Osteocyte (in vitro differentiated cells): ENCODE results near the gene DISP3. TPM values are rescaled to one million over a fixed set of nuclear protein-coding genes. Genes with fewer than 3 reads are reported as not detected.

ENCODE experiments used
- DNase-seq: peaks from one replicate; pipeline ENCODE4 v3.0.0; 2021; ENCODE audit warnings: mixed read lengths; ENCODE audit not compliant: unreplicated experiment; ENCODE audit errors: extremely low spot score
- H3K27ac Mint-ChIP-seq: one replicate; pipeline ENCODE4 v1.8.0; 2021; ENCODE audit warnings: mild to moderate bottlenecking, mixed read lengths; ENCODE audit not compliant: unreplicated experiment
- H3K27me3 Mint-ChIP-seq: one replicate; pipeline ENCODE4 v1.8.0; 2021; ENCODE audit warnings: mixed read lengths; ENCODE audit not compliant: unreplicated experiment
- H3K36me3 Mint-ChIP-seq: one replicate; pipeline ENCODE4 v1.8.0; 2021; ENCODE audit warnings: mixed read lengths; ENCODE audit not compliant: unreplicated experiment
- H3K4me1 Mint-ChIP-seq: one replicate; pipeline ENCODE4 v1.8.0; 2021; ENCODE audit warnings: mixed read lengths; ENCODE audit not compliant: unreplicated experiment
- H3K4me3 Mint-ChIP-seq: one replicate; pipeline ENCODE4 v1.8.0; 2021; ENCODE audit warnings: mild to moderate bottlenecking, moderate library complexity, mixed read lengths; ENCODE audit not compliant: unreplicated experiment
- H3K9me3 Mint-ChIP-seq: one replicate; pipeline ENCODE4 v1.8.0; 2021; ENCODE audit warnings: mixed read lengths; ENCODE audit not compliant: unreplicated experiment
- total RNA-seq: library from RNA; stranded (reverse); gene quantifications from 2 replicates; pipeline ENCODE4 v1.2.1, GENCODE V29; 2021
- TF ChIP-seq, protein P1 (sequence below): fragments of 200-600 bp; sonication (generic); IDR thresholded peaks from 2 replicates; pipeline ENCODE4 v1.5.0; 2021; ENCODE audit warnings: antibody characterized with exemption, mild to moderate bottlenecking, moderate library complexity

DISP3 gene
- total RNA-seq, 1 donor from 2014 or later = 0.43 TPM

DNA sequence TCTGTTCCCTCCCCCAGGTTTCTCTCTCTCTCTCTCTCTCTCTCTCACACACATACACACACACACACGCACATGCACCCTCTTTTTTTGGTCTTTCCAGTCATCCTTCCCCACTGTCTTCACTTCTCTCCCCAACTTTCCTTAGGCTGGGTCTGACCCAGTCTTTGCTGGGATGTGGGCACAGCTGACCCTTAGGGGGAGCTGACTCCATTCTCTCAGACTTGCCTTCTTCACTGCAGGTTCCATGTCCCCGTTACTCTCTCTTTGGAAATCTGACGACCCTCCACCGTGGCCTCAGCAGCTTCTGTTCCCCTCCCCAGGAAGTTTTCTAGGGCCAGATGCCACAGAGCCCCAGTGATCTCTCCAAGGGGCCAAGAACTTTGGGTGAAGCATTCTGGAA lies 2.1 kb downstream of the DISP3 start:
- peaks cover 4% of the 10 kb centered on the region for H3K4me1 Mint-ChIP-seq
- no peak for DNase-seq
- peaks cover 26% of the 10 kb centered on the region for H3K27me3 Mint-ChIP-seq
- no peaks in the 10 kb centered on the region for H3K9me3 Mint-ChIP-seq
- H3K4me3 Mint-ChIP-seq = peak overlapping the region; percentile 42
- H3K36me3 Mint-ChIP-seq = no peaks in the 10 kb centered on the region
- no peak overlapping the region for H3K27ac Mint-ChIP-seq
- TF ChIP-seq, protein P1, sequence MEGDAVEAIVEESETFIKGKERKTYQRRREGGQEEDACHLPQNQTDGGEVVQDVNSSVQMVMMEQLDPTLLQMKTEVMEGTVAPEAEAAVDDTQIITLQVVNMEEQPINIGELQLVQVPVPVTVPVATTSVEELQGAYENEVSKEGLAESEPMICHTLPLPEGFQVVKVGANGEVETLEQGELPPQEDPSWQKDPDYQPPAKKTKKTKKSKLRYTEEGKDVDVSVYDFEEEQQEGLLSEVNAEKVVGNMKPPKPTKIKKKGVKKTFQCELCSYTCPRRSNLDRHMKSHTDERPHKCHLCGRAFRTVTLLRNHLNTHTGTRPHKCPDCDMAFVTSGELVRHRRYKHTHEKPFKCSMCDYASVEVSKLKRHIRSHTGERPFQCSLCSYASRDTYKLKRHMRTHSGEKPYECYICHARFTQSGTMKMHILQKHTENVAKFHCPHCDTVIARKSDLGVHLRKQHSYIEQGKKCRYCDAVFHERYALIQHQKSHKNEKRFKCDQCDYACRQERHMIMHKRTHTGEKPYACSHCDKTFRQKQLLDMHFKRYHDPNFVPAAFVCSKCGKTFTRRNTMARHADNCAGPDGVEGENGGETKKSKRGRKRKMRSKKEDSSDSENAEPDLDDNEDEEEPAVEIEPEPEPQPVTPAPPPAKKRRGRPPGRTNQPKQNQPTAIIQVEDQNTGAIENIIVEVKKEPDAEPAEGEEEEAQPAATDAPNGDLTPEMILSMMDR = no peak

DNA sequence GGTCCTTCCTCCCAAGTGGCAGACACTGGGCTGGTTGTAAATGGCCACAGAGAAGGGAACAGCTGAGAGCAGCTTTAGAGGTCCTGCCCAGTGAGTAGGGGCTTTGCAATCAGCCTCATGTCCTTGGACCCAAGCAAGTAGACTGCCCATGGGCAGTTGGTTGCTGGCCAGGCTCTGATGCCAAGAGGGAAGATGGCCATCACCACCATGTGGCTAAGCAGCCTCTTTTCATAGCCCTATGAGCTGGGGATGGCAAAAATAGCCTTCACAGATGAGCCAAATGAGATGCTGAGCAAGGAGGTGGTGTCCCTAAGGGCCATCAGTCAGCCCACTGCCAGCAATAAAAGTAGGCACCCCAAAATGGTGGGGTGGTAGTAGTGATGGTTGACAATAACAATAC lies 3.2 kb downstream of the DISP3 start:
- Mint-ChIP-seq H3K9me3 (no peaks in the 10 kb centered on the region), H3K4me3 (no peak overlapping the region), H3K4me1 (peaks cover 4% of the 10 kb centered on the region), H3K27me3 (peaks cover 29% of the 10 kb centered on the region), H3K36me3 (no peaks in the 10 kb centered on the region), H3K27ac (no peak overlapping the region)
- TF ChIP-seq, protein P1 = no peak
- DNase-seq = no peak

DNA sequence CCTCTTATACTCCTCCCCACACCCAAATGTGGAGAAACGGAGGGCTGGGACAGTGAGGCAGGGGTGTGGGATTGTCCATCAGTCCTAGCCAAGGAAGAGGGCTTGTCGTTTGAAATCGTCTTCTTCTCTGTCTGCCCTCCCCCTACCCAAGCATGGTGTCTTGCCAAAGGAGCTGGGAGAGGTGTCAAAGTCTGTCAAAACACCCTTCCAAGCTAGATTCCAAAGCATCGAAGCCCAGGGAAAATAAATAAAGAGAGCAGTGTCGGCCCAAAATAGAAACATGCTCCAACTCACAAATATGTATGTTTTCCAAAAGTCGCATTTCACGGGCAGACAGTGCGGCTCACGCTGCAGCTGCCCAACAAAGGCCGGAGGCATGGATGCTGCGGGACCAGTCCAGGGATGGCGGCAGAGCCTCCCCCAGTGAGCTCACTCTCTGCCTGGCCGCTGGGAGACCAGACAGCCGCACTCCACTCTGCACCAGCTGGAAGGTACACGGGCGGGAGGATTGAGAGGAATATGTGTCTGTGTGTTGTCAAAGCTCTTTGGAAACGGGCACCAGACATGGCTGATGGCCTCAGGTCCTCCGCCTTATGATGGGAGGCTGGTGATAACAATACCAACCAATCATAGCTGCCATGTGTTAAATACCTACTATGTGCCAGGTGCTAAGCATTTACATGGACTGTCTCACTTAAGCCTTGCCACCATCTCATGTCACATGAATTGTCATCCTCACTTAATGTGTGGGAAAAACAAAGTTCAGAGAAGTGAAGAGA lies 3.9 kb downstream of the DISP3 start:
- H3K27me3 Mint-ChIP-seq = peaks cover 25% of the 10 kb centered on the region
- TF ChIP-seq, protein P1 = no peak
- no peak overlapping the region for H3K4me3 Mint-ChIP-seq
- no peaks in the 10 kb centered on the region for H3K9me3 Mint-ChIP-seq
- H3K4me1 Mint-ChIP-seq = peaks cover 4% of the 10 kb centered on the region
- H3K36me3 Mint-ChIP-seq = no peaks in the 10 kb centered on the region
- no peak for DNase-seq
- H3K27ac Mint-ChIP-seq = no peak overlapping the region

DNA sequence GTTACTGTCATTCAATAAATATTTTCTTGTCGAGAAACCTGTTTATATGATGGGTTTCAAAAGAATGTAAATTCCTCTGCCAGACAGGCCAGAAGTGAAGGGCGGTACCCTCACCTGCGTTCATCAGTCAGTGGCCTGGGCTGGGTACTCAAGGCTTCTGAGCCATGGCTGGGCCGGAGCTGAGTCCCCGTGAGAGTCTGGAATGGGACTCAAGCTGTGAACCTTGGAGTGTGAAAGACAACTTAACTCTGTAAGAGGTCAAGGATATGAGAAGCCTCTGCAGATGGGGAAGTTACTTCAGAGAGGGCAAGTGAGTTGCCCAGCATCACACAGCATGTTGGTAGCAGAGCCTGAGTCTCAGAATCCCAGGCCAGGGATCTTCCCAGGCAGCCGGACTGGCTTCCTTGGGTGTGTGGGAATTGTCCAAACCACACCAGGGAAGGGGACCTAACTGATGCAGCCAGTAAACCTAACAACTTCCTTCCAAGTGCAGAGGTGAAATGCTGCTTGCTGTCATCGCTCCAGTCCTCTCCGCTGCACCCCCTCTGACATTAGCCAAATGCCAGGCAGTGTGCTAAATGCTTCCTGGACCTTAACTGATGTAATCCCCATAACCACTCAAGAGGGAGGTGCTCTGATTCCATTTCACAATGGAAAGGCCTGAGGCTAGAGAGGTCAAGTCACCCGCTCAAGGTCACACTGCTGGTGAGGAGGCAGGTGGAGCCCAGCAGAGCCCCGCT lies 4.8 kb downstream of the DISP3 start:
- TF ChIP-seq, protein P1 = no peak
- no peaks in the 10 kb centered on the region for H3K36me3 Mint-ChIP-seq
- peaks cover 4% of the 10 kb centered on the region for H3K4me1 Mint-ChIP-seq
- no peak overlapping the region for H3K27ac Mint-ChIP-seq
- H3K4me3 Mint-ChIP-seq = no peak overlapping the region
- no peak for DNase-seq
- peaks cover 19% of the 10 kb centered on the region for H3K27me3 Mint-ChIP-seq
- no peaks in the 10 kb centered on the region for H3K9me3 Mint-ChIP-seq

DNA sequence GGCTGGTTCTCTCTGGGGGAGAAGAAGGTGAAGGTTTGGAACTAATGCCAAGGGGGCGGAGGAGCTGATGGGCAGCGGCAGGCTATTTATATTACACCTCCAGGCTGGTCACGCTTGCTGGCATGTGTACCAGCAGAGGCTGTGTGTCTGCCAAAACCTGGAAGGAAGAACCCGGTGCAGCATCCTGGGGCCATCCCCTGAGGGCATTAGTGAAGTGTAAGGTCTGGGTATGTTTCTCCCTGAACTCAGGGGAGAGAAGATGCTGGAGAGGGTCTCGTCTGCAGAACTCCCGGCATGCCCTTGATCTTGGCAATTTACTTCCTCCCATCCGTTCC lies 5.3 kb downstream of the DISP3 start:
- Mint-ChIP-seq H3K4me3 (no peak overlapping the region), H3K27ac (no peak overlapping the region), H3K4me1 (peaks cover 4% of the 10 kb centered on the region), H3K27me3 (peaks cover 19% of the 10 kb centered on the region), H3K36me3 (no peaks in the 10 kb centered on the region), H3K9me3 (no peaks in the 10 kb centered on the region)
- no peak for DNase-seq
- TF ChIP-seq, protein P1 = no peak
